GM12878 (cell line): Measurements from ENCODE around the gene SBDS. TPM values are rescaled to one million over a fixed set of nuclear protein-coding genes. Genes with fewer than 3 reads are reported as not detected.
"Not testable (repeated sequence)": the region's sequence is repeated elsewhere in the genome, so short reads cannot be mapped to it uniquely, and the experiment has no call there.

Experiments used
- ATAC-seq: fragments of 200-7000 bp; cut with Tn5 transposase; 3 replicates; pipeline ENCODE4 v1.9.1; 2020; ENCODE audit warnings: mild to moderate bottlenecking, moderate library complexity
- BruUV-seq: library from RNA; stranded (reverse); fragments of 400-500 nt; replicated peaks from 2 replicates; lab custom pipeline; 2021; lab: Mats Ljungman, UMichigan
- CTCF ChIA-PET: fragments of 300-600 bp; sonication (Branson Sonifier 250); formaldehyde crosslinking; extraction: SDS; loops from one replicate; lab custom pipeline; 2021; ENCODE audit warnings: inconsistent platforms; lab: Yijun Ruan, JAX
- POLR2A ChIA-PET: fragments of 350-600 bp; formaldehyde crosslinking; extraction: SDS; loops from one replicate; lab custom pipeline; 2021; ENCODE audit warnings: inconsistent platforms; lab: Charles Lee
- RAD21 ChIA-PET: fragments of 300-600 bp; sonication (Branson Sonifier 250); formaldehyde crosslinking; loops from one replicate; lab custom pipeline; 2023; ENCODE audit warnings: antibody characterized with exemption; ENCODE audit not compliant: unreplicated experiment; lab: Charles Lee
- SMC1A ChIA-PET: fragments of 300-600 bp; sonication (Branson Sonifier 250); formaldehyde crosslinking; loops from one replicate; lab custom pipeline; 2023; ENCODE audit not compliant: unreplicated experiment, uncharacterized antibody; lab: Charles Lee
- DNase-seq: peaks from one replicate; pipeline ENCODE4 v3.0.0-alpha.2; 2011; ENCODE audit warnings: low read depth, low spot score
- FAIRE-seq: peaks from 3 replicates; lab custom pipeline; 2011; peaks lifted over from hg19 to GRCh38; lab: Jason Lieb, UNC
- H2AFZ ChIP-seq: 2 replicates; pipeline ENCODE4 v1.6.0; 2011; ENCODE audit warnings: low read depth, low read length, control low read depth; ENCODE audit not compliant: control insufficient read depth
- H3K27ac ChIP-seq: 2 replicates; pipeline ENCODE4 v1.5.1; 2011; ENCODE audit warnings: control low read depth; ENCODE audit not compliant: control insufficient read depth, insufficient read depth
- H3K27me3 ChIP-seq, 2 experiments: replicated peaks in 1 of 2; 2 replicates each; pipeline versions ENCODE4 v1.6.0 to v1.6.1; 2011; ENCODE audit warnings: low read length in 1 of 2; ENCODE audit not compliant: control insufficient read depth in 2 of 2, insufficient read depth in 2 of 2
- H3K36me3 ChIP-seq, 2 experiments: 2 replicates each; pipeline ENCODE4 v1.5.1; 2011; ENCODE audit warnings: low read length in 1 of 2; ENCODE audit not compliant: control insufficient read depth in 2 of 2, insufficient read depth in 2 of 2
- H3K4me1 ChIP-seq: 2 replicates; pipeline ENCODE4 v1.6.1; 2011; ENCODE audit warnings: mild to moderate bottlenecking, low read length, moderate library complexity, mixed read lengths; ENCODE audit not compliant: control insufficient read depth, insufficient read depth
- H3K4me2 ChIP-seq: 2 replicates; pipeline ENCODE4 v1.6.0; 2011; ENCODE audit warnings: control low read depth; ENCODE audit not compliant: control insufficient read depth, insufficient read depth
- H3K4me3 ChIP-seq: fragments of 200-600 bp; sonication (generic); 2 replicates; pipeline ENCODE4 v1.5.1; 2016
- H3K79me2 ChIP-seq: 2 replicates; pipeline ENCODE4 v1.6.0; 2011; ENCODE audit warnings: low read length; ENCODE audit not compliant: control insufficient read depth, insufficient read depth
- H3K9ac ChIP-seq: 2 replicates; pipeline ENCODE4 v1.8.0; 2011; ENCODE audit warnings: low read length, control low read depth, mixed read lengths; ENCODE audit not compliant: control insufficient read depth, insufficient read depth
- H3K9me3 ChIP-seq: replicated peaks from 3 replicates; pipeline ENCODE4 v1.5.1; 2011; ENCODE audit warnings: mild to moderate bottlenecking, low read length; ENCODE audit not compliant: control insufficient read depth, insufficient read depth
- H4K20me1 ChIP-seq: 2 replicates; pipeline ENCODE4 v1.6.0; 2011; ENCODE audit not compliant: control insufficient read depth, insufficient read depth
- RAD21 ChIP-seq: IDR thresholded peaks from 2 replicates; pipeline ENCODE4 v1.6.1; 2011; ENCODE audit warnings: mild to moderate bottlenecking, low read depth, low read length, moderate library complexity; ENCODE audit not compliant: insufficient read depth
- WGBS: methylation state at CpG from one replicate; pipeline ENCODE4 v1.1.6; 2016; ENCODE audit warnings: low lambda C conversion rate; ENCODE audit not compliant: insufficient replicate concordance, insufficient coverage; ENCODE audit errors: missing lambda C conversion rate; 5-methylcytosine and 5-hydroxymethylcytosine counted together
- in situ Hi-C: fragments of 300-500 bp; cut with MboI; formaldehyde crosslinking; loops from 9 replicates; pipeline ENCODE4 v1.14.3; 2018; ENCODE audit warnings: mixed read lengths
- intact Hi-C: fragments of 100-400 bp; cut with micrococcal nuclease; formaldehyde crosslinking; loops from one replicate; pipeline ENCODE4 v1.14.2; 2022; ENCODE audit not compliant: unreplicated experiment
- polyA plus RNA-seq, 11 experiments: library from polyadenylated mRNA; depleted of rRNA in 4 of 11; unstranded in 6 of 11; stranded (reverse) in 5 of 11; fragments of >200 nt; fragmentation: Nextera tagmentation in 4 of 11; fragmentation: Illumina TruSeq in 1 of 11; extraction: Ambion mirVana in 4 of 11; extraction: Trizol in 1 of 11; gene quantifications; 1 replicate in 1 of 11; 2 replicates in 10 of 11; pipeline versions ENCODE4 v1.2.1 to v1.2.3, GENCODE V29; 2011 to 2016; ENCODE audit warnings: inconsistent platforms in 2 of 11, missing spikeins in 2 of 11, low read depth in 1 of 11
- total RNA-seq, 4 experiments: library from RNA; depleted of rRNA in 3 of 4; stranded (reverse); fragments of >200 nt in 3 of 4; fragmentation: Illumina TruSeq in 1 of 4; extraction: Trizol in 1 of 4; gene quantifications; 2 replicates each; pipeline versions ENCODE4 v1.2.1 to v1.2.3, GENCODE V29; 2013 to 2021
- TF ChIP-seq, protein P1 (sequence below), 3 experiments: IDR thresholded peaks in 2 of 3; conservative IDR thresholded peaks in 1 of 3; 2 replicates each; pipeline ENCODE4 v1.5.1; 2011; ENCODE audit warnings: low read depth in 3 of 3, low read length in 3 of 3, mild to moderate bottlenecking in 3 of 3, control low read depth in 2 of 3, moderate library complexity in 2 of 3, inconsistent platforms in 1 of 3, mixed read lengths in 1 of 3; ENCODE audit not compliant: control insufficient read depth in 2 of 3, insufficient read depth in 1 of 3; ENCODE audit errors: extremely low read depth in 1 of 3

The SBDS gene
- total and polyA plus RNA-seq, 10 of the 15 experiments (the other 5 are each of a cell fraction or from before 2014, with no cell fraction given): 22.4 to 63.0 (median 32.8) TPM

DNA sequence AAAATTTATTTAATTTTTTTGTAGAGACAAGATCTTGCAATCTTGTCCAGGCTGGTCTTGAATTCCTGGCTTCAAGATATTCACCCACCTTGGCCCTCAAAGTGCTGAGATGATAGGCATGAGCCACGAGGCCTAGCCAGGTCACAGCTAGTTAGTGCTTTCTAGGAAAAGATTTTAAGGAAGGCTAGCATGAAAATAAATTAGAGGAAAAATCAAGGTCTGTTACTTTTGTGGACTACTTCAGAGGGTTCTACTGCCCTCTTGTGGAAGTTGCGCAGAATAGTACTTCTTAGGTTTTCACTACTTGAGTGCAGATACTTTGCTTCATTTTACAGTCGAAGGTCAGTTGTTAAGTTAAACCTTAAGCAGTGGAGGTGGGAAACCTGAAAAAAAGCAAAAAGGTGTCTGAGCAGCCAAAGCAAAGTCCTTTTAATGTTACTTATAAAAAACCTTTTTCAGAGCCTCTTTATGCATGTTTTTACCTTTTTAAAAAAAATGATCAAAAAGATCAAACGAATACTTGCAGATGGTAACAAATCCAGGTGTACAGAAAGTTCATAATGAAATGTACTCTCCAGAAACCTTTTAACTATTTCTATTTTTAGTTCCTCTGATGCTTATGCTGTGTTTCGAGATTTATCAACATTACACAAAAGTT lies 5.3 kb upstream of the SBDS start:
- H3K79me2 ChIP-seq, ATAC-seq, CTCF ChIA-PET, H2AFZ ChIP-seq, H3K27me3 ChIP-seq, SMC1A ChIA-PET, H3K36me3 ChIP-seq, in situ Hi-C loops, H3K27ac ChIP-seq, H3K4me1 ChIP-seq, H3K9ac ChIP-seq, DNase-seq, H3K9me3 ChIP-seq, H4K20me1 ChIP-seq, H3K4me2 ChIP-seq, H3K4me3 ChIP-seq, BruUV-seq, POLR2A ChIA-PET: not testable (repeated sequence)
- 42% methylated on average over 4 of the region's 5 CpGs for WGBS
- RAD21 ChIA-PET: interaction anchor here (0.6 kb wide), 1 partner anchor 188 kb away, joined by 4 read pairs; no protein-coding TSS in a partner anchor
- intact Hi-C loops: loop anchor here (10.0 kb wide), 1 partner anchor 446 kb away; no protein-coding TSS in a partner anchor
- 0 out of 2 replicates have a peak, but pooled peaks have one; percentile 6 for TF ChIP-seq RAD21
- TF ChIP-seq, protein P1, sequence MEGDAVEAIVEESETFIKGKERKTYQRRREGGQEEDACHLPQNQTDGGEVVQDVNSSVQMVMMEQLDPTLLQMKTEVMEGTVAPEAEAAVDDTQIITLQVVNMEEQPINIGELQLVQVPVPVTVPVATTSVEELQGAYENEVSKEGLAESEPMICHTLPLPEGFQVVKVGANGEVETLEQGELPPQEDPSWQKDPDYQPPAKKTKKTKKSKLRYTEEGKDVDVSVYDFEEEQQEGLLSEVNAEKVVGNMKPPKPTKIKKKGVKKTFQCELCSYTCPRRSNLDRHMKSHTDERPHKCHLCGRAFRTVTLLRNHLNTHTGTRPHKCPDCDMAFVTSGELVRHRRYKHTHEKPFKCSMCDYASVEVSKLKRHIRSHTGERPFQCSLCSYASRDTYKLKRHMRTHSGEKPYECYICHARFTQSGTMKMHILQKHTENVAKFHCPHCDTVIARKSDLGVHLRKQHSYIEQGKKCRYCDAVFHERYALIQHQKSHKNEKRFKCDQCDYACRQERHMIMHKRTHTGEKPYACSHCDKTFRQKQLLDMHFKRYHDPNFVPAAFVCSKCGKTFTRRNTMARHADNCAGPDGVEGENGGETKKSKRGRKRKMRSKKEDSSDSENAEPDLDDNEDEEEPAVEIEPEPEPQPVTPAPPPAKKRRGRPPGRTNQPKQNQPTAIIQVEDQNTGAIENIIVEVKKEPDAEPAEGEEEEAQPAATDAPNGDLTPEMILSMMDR (IDR thresholded peaks at IDR 0.05 in 2 of 3, conservative IDR thresholded peaks at IDR 0.05 in 1 of 3; ENCODE audit: control insufficient read depth in 2 of 3, extremely low read depth in 1 of 3, insufficient read depth in 1 of 3, low read depth in 3 of 3, low read length in 3 of 3): peak in 2 of 3 experiments; percentile 4 to 11; a peak in 1 of 6 replicates
- FAIRE-seq: peak; percentile 96
